NCI-H345 (cell line): ENCODE data around the gene ATP2A2.

ENCODE experiments used
- DNase-seq: peaks from one replicate; lab custom pipeline; 2025; lab: John Stamatoyannopoulos, UW

The ATP2A2 gene

GRCh38 chr12:110262442-110263388, 18.3 kb upstream of the ATP2A2 start:
- no peak for DNase-seq

GRCh38 chr12:110266381-110266960, 14.6 kb upstream of the ATP2A2 start:
- DNase-seq, result no peak

GRCh38 chr12:110266980-110267620, 13.9 kb upstream of the ATP2A2 start:
- DNase-seq, result peak; percentile 75

DNA sequence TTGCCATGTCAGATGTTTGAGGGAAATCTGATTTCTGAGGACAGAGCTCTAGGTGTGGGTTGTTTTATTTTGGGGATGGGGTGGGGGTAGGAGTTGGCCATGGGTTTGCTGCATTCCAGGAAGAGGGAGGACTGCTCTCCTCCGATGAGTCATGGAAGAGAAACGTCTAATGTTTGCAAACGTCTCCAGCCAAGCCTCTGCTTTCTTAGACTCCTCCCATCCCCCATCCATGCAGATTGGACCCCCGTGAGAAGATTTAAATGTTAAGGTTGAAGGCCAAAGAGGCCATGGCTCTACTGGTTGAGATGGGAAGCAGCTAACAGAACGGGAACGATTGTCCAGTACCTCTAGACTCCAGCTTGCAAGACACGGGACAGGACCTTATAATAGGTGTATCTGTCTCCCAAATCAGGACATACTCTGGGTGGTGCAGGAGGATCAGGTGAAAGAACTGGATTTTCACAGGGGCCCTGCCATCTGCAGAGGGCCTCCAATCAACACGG, 11.4 kb upstream of the ATP2A2 start:
- DNase-seq, result no peak

DNA sequence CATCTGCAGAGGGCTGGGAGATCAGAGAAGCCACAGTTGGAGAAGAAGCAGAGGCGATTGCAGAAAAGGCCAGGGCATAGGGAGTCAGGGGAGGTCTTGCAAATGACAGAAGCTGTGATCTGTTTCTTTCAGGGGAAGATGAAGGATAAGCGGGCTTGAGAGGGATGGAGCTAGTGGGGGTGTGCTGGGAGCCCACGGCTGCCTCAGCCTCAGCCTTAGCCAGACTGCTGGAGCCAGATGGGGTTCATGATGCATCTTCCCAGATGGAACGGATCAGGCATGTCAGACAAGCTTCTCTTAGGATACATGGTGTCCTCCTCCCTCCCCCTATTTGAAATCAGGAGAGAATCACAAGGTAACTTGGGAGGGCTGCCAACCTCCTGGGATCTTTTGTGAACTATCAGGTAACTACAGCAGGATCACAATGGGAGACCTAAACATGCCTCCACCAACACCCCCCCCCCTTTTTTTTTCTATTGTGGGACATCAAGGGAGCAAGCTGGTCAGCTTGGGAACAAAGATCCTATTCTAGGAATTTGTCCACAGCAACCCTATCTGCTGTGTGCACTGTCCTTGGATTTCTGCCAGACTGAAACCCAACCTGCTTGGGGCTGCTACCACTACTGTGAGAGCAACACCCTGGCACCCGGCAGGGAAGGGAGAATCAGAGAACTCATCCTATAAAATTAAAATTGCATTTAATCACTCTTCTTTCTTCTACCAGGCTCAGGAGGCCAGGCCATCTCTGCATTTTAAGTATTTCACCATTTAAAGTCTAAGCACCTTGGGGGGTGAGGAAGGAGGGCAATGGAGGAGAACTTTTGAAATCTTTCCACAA, 10.7 kb upstream of the ATP2A2 start:
- DNase-seq, result peak; percentile 96

DNA sequence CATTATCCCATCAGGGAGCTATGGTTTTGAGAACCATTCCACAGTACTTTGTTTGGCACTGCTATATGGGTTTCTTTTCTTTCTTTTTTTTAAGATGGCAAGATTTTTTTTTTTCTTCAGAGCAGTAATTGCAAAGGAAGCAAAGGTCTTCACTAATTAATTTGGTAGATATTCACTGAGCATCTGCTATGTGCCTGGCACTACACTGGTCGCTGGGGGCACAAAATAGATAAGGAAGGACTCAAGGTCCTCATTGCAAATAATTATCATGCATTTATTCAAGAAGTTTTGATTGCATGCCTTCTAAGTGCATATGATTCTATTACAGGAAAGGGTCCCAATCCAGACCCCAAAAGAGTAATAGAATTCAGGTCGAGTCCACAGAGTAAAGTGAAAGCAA, 10.0 kb upstream of the ATP2A2 start:
- no peak for DNase-seq

GRCh38 chr12:110277530-110278254, 3.4 kb upstream of the ATP2A2 start:
- peak; percentile 13 for DNase-seq

GRCh38 chr12:110278255-110278536, 2.9 kb upstream of the ATP2A2 start:
- DNase-seq, result no peak

- DNase-seq, result peak; percentile 33
Observed at GRCh38 chr12:110279566-110280375, 1.3 kb upstream of the ATP2A2 start.

- DNase-seq, result peak; percentile 62
Observed at GRCh38 chr12:110280392-110280778, 662 bp upstream of the ATP2A2 start.

DNA sequence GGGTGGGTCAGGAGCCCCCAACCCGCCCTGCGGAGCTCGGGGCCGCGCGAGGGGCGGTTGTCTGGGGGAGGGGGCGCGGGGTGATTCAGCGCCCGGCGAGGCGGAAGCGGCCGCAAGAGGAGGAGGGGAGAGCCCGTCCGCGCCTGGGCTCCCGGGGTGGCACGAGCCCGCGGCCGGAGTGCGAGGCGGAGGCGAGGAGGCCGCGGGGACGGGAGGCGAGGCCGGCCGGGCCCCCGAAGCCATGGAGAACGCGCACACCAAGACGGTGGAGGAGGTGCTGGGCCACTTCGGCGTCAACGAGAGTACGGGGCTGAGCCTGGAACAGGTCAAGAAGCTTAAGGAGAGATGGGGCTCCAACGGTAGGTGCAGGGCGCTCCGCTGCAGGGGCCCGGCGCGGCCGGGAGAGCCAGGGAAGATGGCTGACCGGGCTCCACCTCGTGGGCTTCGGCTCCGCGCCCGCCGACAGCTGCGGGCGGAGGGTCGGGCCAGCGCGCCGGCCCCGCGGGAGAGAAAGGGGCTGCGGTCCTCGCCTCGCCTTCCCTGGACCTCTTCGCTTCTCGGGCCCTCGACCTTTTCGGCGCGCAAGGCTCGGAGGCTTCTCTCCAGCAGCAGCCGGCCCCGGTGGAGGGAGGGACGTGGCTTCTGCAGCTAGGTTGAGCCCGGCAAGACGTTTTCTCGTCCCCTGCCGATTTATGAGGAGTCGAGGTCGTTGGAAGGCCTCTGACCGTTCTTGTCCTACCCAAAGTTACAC, 677 bp downstream of the ATP2A2 start:
- DNase-seq, result peak; percentile 63

- DNase-seq, result no peak
Observed at GRCh38 chr12:110282300-110282860, 1.3 kb downstream of the ATP2A2 start.

GRCh38 chr12:110282956-110283817, 2.1 kb downstream of the ATP2A2 start:
- no peak for DNase-seq

DNA sequence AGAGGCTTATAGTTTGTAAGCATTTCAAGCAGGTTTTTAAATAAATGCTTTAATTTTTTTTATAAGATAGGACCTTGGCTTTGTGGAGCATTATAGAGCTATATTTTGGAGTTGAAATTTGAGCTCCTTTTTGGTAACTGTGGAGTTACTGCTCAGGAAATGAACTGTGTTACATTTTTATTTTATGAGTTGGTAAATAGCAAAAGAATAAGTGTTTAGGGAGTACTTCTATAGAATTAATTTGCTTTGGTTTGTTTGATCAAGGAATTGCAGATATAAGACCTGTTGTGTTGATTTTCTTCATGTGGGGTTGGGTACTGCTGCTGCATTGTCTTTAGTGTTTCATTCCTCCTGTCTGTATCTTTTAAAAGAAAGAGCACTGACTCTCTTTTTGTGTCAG, 3.5 kb downstream of the ATP2A2 start:
- no peak for DNase-seq

DNA sequence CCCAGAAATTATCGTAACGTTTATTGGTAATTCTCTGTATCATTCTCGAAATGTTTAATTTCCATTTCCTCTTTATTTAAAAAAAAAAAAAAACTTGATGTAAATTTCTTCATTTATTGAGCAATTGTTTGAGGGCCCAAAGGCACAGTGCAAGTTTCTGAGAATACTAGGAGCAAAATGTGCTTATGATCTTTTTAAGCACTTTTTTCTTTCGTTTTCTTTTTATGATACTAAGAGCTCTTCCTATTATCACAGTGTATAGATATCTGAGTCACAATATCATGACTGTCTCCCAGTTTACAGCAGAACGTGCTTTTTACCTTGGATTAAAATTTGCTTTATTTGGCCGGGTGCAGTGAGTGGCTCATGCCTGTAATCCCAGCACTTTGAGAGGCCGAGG, 5.6 kb downstream of the ATP2A2 start:
- DNase-seq, result no peak

DNA sequence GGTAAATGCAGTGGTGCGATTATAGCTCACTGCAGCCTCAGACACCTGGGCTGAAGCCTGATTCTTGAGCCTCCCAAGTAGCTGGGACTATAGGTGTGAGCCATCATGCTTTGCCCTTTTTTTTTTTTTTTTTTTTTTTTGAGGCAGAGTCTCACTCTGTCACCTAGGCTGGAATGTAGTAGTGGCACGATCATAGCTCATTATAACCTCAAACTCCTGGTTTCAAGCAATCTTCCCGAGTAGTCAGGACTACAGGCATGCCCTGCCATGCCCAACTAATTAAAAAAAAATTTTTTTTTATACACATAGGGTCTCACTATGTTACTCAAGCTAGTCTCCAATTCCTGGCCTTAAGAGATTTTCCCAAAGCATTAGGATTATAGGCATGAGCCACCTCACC, 6.9 kb downstream of the ATP2A2 start:
- no peak for DNase-seq

DNA sequence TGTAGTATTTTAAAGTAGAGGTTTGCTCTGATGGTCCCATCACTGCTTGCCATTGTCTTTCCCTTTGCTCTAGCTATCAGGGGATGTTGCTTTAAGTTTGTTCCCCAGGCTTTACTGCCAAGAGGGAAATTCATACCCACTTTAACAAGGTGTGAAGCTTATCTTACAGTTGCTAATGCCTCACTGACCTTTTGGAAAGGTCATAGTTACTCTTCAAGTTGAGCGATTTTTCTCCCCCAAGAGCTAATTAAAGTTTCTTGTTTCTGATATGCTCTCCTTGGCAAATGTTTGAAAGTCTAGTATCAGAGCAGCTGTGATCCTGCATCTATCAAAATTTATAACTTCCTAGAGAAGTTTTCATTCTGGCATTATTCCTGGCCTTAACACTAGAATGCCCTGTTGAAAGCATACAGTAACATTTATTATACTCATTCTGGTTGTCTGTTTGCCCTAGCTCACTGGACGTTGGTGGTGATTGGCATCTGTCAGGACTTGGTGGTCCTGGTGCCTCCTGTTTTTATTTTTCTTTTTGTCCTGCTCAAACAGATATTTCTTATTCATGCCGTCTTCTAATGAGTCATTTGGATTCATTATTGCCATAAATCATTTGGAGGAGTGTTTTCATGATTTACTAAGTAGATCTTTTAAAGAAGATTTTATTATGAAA, 8.1 kb downstream of the ATP2A2 start:
- no peak for DNase-seq

GRCh38 chr12:110289711-110290078, 8.6 kb downstream of the ATP2A2 start:
- no peak for DNase-seq
